Measurements from ENCODE around the gene GRK1. TPM values are rescaled to one million over a fixed set of nuclear protein-coding genes. Genes with fewer than 3 reads are reported as not detected.

The GRK1 gene
- total and polyA plus RNA-seq, 2 of the 8 experiments (the other 6 are each of a cell fraction or from before 2014, with no cell fraction given): 0.12 TPM; not detected in 1

DNA sequence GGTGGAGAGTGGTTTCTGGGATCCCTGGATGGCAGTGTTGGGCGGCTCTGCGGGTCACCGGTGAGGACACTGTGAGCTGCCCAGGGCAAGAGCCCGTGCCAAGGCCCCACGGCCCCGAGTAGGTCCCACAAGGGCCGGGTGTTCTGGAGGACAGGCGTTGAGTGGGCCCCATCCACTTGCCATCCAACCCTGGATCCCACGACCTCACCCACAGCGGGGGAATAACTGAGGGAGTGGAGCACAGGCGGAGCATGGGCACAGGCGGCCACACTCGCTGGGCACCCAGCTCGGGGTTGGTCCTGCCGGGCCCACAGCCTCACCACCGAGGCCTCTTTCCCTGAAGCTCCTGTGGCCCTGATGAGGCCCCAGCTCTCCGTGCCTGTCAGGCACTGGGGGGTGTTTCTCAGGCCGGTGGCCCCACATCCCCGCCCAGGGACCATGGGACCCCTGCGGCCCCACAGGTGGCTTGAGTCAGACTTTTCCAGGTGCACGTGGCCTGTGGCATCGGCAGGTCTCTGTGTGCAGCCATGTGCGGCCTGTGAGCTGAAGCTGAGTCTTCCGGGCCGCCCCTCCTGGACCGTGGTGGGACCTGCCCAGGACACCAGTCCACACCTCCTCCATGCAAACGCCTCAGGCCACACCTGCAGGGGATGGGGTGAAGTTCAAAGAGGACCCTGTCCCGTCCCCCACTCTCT is 108.6 kb downstream of the GRK1 start (continued):
- TF ChIP-seq, protein P1, sequence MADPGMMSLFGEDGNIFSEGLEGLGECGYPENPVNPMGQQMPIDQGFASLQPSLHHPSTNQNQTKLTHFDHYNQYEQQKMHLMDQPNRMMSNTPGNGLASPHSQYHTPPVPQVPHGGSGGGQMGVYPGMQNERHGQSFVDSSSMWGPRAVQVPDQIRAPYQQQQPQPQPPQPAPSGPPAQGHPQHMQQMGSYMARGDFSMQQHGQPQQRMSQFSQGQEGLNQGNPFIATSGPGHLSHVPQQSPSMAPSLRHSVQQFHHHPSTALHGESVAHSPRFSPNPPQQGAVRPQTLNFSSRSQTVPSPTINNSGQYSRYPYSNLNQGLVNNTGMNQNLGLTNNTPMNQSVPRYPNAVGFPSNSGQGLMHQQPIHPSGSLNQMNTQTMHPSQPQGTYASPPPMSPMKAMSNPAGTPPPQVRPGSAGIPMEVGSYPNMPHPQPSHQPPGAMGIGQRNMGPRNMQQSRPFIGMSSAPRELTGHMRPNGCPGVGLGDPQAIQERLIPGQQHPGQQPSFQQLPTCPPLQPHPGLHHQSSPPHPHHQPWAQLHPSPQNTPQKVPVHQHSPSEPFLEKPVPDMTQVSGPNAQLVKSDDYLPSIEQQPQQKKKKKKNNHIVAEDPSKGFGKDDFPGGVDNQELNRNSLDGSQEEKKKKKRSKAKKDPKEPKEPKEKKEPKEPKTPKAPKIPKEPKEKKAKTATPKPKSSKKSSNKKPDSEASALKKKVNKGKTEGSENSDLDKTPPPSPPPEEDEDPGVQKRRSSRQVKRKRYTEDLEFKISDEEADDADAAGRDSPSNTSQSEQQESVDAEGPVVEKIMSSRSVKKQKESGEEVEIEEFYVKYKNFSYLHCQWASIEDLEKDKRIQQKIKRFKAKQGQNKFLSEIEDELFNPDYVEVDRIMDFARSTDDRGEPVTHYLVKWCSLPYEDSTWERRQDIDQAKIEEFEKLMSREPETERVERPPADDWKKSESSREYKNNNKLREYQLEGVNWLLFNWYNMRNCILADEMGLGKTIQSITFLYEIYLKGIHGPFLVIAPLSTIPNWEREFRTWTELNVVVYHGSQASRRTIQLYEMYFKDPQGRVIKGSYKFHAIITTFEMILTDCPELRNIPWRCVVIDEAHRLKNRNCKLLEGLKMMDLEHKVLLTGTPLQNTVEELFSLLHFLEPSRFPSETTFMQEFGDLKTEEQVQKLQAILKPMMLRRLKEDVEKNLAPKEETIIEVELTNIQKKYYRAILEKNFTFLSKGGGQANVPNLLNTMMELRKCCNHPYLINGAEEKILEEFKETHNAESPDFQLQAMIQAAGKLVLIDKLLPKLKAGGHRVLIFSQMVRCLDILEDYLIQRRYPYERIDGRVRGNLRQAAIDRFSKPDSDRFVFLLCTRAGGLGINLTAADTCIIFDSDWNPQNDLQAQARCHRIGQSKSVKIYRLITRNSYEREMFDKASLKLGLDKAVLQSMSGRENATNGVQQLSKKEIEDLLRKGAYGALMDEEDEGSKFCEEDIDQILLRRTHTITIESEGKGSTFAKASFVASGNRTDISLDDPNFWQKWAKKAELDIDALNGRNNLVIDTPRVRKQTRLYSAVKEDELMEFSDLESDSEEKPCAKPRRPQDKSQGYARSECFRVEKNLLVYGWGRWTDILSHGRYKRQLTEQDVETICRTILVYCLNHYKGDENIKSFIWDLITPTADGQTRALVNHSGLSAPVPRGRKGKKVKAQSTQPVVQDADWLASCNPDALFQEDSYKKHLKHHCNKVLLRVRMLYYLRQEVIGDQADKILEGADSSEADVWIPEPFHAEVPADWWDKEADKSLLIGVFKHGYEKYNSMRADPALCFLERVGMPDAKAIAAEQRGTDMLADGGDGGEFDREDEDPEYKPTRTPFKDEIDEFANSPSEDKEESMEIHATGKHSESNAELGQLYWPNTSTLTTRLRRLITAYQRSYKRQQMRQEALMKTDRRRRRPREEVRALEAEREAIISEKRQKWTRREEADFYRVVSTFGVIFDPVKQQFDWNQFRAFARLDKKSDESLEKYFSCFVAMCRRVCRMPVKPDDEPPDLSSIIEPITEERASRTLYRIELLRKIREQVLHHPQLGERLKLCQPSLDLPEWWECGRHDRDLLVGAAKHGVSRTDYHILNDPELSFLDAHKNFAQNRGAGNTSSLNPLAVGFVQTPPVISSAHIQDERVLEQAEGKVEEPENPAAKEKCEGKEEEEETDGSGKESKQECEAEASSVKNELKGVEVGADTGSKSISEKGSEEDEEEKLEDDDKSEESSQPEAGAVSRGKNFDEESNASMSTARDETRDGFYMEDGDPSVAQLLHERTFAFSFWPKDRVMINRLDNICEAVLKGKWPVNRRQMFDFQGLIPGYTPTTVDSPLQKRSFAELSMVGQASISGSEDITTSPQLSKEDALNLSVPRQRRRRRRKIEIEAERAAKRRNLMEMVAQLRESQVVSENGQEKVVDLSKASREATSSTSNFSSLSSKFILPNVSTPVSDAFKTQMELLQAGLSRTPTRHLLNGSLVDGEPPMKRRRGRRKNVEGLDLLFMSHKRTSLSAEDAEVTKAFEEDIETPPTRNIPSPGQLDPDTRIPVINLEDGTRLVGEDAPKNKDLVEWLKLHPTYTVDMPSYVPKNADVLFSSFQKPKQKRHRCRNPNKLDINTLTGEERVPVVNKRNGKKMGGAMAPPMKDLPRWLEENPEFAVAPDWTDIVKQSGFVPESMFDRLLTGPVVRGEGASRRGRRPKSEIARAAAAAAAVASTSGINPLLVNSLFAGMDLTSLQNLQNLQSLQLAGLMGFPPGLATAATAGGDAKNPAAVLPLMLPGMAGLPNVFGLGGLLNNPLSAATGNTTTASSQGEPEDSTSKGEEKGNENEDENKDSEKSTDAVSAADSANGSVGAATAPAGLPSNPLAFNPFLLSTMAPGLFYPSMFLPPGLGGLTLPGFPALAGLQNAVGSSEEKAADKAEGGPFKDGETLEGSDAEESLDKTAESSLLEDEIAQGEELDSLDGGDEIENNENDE (IDR thresholded peaks at IDR 0.05; ENCODE audit: insufficient replicate concordance, low read length): no peak
- TF ChIP-seq SAP30 (IDR thresholded peaks at IDR 0.05; ENCODE audit: insufficient read depth, insufficient replicate concordance, low read length) (no peak), HDAC6 (IDR thresholded peaks at IDR 0.05; ENCODE audit: low read depth, low read length) (no peak), TAF7 (optimal IDR thresholded peaks at IDR 0.05; ENCODE audit: borderline replicate concordance, low read depth, low read length) (no peak), SIN3A (conservative IDR thresholded peaks at IDR 0.05 in 1 of 2, IDR thresholded peaks at IDR 0.05 in 1 of 2; ENCODE audit: low read depth in 1 of 2, low read length in 2 of 2) (no peak), GABPA (IDR thresholded peaks at IDR 0.05; ENCODE audit: borderline replicate concordance, insufficient read depth, low read length) (no peak), PHF8 (conservative IDR thresholded peaks at IDR 0.05; ENCODE audit: low read depth, low read length) (no peak), BRCA1 (IDR thresholded peaks at IDR 0.05; ENCODE audit: low read depth, low read length) (no peak)
- TF ChIP-seq, protein P2, sequence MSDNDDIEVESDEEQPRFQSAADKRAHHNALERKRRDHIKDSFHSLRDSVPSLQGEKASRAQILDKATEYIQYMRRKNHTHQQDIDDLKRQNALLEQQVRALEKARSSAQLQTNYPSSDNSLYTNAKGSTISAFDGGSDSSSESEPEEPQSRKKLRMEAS (IDR thresholded peaks at IDR 0.05): no peak
